ENCODE data around the gene SLC24A3.

DNA sequence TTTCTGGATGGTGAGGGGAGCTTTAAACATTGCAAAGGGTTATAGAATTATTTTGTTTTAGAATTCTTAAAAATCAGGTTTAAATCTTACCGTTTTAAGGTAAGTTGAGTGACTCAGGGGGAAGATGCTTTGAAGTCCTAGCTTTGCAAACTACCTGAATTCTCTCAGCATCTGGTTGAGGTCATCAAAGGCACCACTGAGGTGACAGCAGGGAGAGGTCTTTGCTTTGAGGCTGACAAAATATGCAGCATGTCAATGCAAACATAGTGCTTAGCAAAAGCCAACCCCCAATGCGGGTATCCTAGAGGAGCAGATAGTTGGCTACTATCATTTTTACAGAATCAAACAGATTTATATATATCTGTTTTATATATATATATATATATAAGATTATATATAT is 219.5 kb downstream of the SLC24A3 start:
- TF ChIP-seq POLR2A (IDR thresholded peaks at IDR 0.05) (no peak), POLR2AphosphoS5 (IDR thresholded peaks at IDR 0.05) (no peak)
- TF ChIP-seq, protein P1, sequence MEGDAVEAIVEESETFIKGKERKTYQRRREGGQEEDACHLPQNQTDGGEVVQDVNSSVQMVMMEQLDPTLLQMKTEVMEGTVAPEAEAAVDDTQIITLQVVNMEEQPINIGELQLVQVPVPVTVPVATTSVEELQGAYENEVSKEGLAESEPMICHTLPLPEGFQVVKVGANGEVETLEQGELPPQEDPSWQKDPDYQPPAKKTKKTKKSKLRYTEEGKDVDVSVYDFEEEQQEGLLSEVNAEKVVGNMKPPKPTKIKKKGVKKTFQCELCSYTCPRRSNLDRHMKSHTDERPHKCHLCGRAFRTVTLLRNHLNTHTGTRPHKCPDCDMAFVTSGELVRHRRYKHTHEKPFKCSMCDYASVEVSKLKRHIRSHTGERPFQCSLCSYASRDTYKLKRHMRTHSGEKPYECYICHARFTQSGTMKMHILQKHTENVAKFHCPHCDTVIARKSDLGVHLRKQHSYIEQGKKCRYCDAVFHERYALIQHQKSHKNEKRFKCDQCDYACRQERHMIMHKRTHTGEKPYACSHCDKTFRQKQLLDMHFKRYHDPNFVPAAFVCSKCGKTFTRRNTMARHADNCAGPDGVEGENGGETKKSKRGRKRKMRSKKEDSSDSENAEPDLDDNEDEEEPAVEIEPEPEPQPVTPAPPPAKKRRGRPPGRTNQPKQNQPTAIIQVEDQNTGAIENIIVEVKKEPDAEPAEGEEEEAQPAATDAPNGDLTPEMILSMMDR (IDR thresholded peaks at IDR 0.05), result no peak

Data from breast epithelium (tissue), 3 donors.